ENCODE data around the gene CHST8. TPM values are rescaled to one million over a fixed set of nuclear protein-coding genes. Genes with fewer than 3 reads are reported as not detected.

Gene CHST8
- total and polyA plus RNA-seq, 2 donors, result 0.23 to 0.47 TPM

DNA sequence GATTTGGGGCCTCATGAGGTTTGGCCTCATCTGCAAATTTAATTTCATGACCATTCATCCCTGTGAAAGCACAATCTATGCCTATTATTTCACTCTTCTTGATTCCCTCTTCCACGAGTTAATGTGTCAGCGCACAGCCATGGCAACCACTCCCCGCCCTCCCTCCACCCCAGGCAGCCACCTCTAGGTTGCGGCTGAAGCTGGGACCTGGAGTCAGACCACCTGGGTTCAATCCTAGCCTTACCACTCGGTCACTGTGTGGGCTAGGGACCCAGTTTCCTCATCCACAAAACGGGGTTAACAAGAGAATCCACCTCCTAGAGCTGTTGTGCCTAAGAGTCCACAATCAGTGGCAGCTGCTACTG lies 9.8 kb downstream of the CHST8 start:
- no peaks in the 10 kb centered on the region for H3K4me1 ChIP-seq (ENCODE audit: control insufficient read depth in 2 of 2, insufficient read depth in 2 of 2, low read length in 2 of 2)
- no peaks in the 10 kb centered on the region for H3K9me3 ChIP-seq (ENCODE audit: control insufficient read depth in 2 of 2, insufficient read depth in 1 of 2, low read length in 1 of 2)
- DNase-seq (ENCODE audit: low read depth in 6 of 9, low spot score in 9 of 9), result no peak
- no peak overlapping the region for H3K4me3 ChIP-seq (ENCODE audit: low read length in 2 of 2)
- no peak overlapping the region for H3K27ac ChIP-seq (ENCODE audit: low read depth in 1 of 2, low read length in 1 of 2)
- H3K36me3 ChIP-seq (ENCODE audit: control insufficient read depth in 2 of 2, insufficient read depth in 2 of 2, low read length in 1 of 2), result no peaks in the 10 kb centered on the region
- WGBS, result 67% methylated on average over 6 of the region's 6 CpGs
- no peaks in the 10 kb centered on the region for H3K27me3 ChIP-seq (ENCODE audit: control insufficient read depth in 2 of 2, insufficient read depth in 1 of 2, low read length in 1 of 2)

DNA sequence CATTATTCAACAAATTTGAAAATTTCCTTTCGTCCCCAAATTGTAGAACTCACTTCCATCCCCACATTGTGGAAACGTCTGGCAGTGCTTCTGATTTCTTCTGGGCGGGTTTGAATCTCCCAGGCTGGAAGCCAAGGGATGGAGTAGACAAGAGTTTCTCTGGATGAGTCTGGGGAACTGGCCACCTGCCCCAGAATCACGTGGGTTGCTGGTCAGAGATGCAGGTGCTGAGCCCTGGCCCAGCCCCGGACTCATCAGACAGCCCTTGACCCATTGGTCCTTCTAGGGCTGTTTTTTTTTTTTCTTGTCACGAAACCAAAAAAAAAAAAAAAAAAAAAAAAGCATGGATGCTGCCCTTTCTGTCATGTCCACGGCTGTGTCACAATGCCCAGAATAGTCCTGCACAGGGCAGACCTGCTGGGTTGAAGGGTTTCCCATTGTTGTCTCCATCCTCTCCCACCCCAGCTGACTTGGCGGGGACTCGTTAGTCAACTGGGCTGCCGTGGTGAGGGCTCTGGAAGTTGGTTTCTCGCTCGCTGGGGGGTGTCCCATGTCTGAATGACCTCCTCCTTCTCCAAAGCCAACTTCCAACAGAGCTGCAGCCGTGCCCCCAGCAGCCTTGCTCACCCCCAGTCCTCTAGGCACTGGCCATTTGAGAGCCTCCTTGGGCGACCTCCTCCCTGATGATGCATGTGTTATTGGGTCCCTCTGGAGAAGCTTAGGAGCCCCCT lies 12.8 kb downstream of the CHST8 start:
- no peak for DNase-seq (ENCODE audit: low read depth in 6 of 9, low spot score in 9 of 9)
- no peaks in the 10 kb centered on the region for H3K27me3 ChIP-seq (ENCODE audit: control insufficient read depth in 2 of 2, insufficient read depth in 1 of 2, low read length in 1 of 2)

DNA sequence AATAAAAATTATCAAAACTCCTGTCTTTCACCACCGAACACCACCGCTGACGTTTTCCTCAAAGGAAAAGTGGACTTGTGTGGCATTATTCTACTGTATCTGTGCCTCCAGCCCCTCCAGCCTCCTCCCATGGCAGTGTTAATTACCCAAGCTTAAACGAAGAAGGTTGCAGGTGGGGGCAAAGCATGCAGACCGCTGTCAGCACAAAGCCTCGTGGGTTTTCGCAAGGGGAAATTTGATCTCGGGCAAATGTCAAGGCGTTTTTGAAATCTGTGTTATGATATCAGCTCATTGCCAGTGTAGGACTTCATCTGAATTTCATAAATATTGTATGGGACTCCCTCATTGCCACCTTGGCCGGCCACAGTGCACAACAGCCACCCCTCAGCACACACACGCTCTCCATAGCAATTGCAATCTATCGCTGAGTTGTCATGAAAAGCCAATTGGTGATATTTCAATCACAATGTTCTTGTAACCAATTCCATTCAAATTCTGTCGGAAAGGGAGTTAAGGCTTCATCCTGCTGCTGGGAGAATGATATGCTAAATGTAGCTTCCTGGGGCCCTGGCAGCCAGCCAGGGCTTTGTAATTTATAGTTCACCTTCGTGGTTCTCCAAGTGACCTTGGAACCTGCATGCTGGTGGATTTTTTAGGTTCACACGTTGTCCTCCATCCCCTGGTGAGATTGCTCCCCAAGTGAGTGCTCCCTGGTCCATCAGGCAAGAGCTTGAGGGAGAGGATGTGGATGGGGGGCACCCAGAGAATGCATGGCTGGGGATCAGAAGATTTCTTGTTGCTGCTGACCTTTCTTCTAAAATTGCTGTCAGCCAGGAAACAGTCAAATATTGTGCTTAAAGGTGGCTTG lies 16.6 kb downstream of the CHST8 start:
- no peak overlapping the region for H3K27ac ChIP-seq (ENCODE audit: low read depth in 1 of 2, low read length in 1 of 2)
- no peak for DNase-seq (ENCODE audit: low read depth in 6 of 9, low spot score in 9 of 9)
- no peaks in the 10 kb centered on the region for H3K4me1 ChIP-seq (ENCODE audit: control insufficient read depth in 2 of 2, insufficient read depth in 2 of 2, low read length in 2 of 2)
- H3K4me3 ChIP-seq (ENCODE audit: low read length in 2 of 2), result no peak overlapping the region
- WGBS, result 23% methylated on average over 15 of the region's 15 CpGs
- H3K9me3 ChIP-seq (ENCODE audit: control insufficient read depth in 2 of 2, insufficient read depth in 1 of 2, low read length in 1 of 2), result peaks cover 0 to 1% of the 10 kb centered on the region in 2 donors
- no peaks in the 10 kb centered on the region for H3K36me3 ChIP-seq (ENCODE audit: control insufficient read depth in 2 of 2, insufficient read depth in 2 of 2, low read length in 1 of 2)
- H3K27me3 ChIP-seq (ENCODE audit: control insufficient read depth in 2 of 2, insufficient read depth in 1 of 2, low read length in 1 of 2), result no peaks in the 10 kb centered on the region

More for the DNA sequence above, 12.8 kb downstream of the CHST8 start:
- Histone ChIP-seq H3K27ac (ENCODE audit: low read depth in 1 of 2, low read length in 1 of 2) (no peak overlapping the region), H3K4me1 (ENCODE audit: control insufficient read depth in 2 of 2, insufficient read depth in 2 of 2, low read length in 2 of 2) (no peaks in the 10 kb centered on the region), H3K36me3 (ENCODE audit: control insufficient read depth in 2 of 2, insufficient read depth in 2 of 2, low read length in 1 of 2) (no peaks in the 10 kb centered on the region), H3K9me3 (ENCODE audit: control insufficient read depth in 2 of 2, insufficient read depth in 1 of 2, low read length in 1 of 2) (no peaks in the 10 kb centered on the region), H3K4me3 (ENCODE audit: low read length in 2 of 2) (no peak overlapping the region)
- 78% methylated on average over 14 of the region's 14 CpGs for WGBS

DNA sequence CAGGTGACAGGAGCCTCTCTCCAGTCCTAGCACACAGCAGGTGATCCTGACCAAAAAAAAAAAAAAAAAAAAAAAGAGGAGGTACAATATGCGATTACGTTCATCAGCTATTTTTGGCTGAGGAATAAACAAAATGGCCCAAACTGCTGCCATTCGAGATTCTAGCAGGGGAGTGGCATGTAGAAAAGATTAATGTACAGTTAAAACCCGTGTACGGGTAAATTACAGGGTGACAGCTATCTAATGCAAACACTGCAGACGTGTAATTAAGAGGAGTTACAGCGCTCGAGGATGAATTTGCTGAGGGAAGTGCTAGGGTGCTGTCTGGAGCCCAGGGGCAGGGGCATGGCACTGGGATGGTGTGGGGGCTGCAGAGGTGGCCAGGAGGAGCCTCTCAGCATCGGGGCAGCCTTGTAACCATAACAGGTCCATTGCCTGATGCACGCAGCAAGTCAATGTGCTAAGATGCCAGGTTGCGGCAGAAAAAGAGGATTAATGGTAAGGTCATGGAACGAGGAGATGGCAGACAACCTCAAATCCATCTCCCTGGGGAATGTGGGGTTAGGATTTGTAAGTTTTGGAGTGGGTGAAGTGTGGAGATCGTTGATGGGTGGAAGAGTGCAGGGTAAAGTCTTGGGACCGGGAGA lies 17.4 kb downstream of the CHST8 start:
- no peaks in the 10 kb centered on the region for H3K36me3 ChIP-seq (ENCODE audit: control insufficient read depth in 2 of 2, insufficient read depth in 2 of 2, low read length in 1 of 2)
- no peaks in the 10 kb centered on the region for H3K4me1 ChIP-seq (ENCODE audit: control insufficient read depth in 2 of 2, insufficient read depth in 2 of 2, low read length in 2 of 2)
- 62% methylated on average over 14 of the region's 14 CpGs for WGBS
- no peak overlapping the region for H3K27ac ChIP-seq (ENCODE audit: low read depth in 1 of 2, low read length in 1 of 2)
- H3K4me3 ChIP-seq (ENCODE audit: low read length in 2 of 2), result no peak overlapping the region
- H3K27me3 ChIP-seq (ENCODE audit: control insufficient read depth in 2 of 2, insufficient read depth in 1 of 2, low read length in 1 of 2), result no peaks in the 10 kb centered on the region
- peaks cover 0 to 1% of the 10 kb centered on the region in 2 donors for H3K9me3 ChIP-seq (ENCODE audit: control insufficient read depth in 2 of 2, insufficient read depth in 1 of 2, low read length in 1 of 2)
- DNase-seq (ENCODE audit: low read depth in 6 of 9, low spot score in 9 of 9), result no peak

DNA sequence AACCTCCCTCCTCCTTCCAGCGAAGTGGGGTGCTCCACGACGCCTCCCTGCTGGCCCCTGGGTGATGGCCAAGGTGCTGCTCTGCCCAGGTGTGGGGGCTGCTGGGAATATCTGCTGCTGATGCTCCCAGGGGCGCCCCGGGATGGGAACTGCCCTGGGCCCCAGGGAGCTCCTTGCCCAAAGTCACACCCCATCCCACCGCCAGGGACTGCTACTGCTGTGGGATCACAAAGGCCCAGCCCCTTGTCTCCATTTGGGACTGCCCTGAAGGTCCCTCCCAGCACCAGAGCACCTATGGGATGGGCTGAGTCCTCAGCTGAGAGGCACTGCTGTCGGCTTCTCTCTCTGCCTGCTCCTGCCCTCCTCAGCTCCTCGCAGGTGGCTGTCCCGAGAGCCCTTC lies 19.0 kb downstream of the CHST8 start:
- WGBS, result 80% methylated on average over 9 of the region's 9 CpGs
- H3K27me3 ChIP-seq (ENCODE audit: control insufficient read depth in 2 of 2, insufficient read depth in 1 of 2, low read length in 1 of 2), result no peaks in the 10 kb centered on the region
- no peak overlapping the region for H3K4me3 ChIP-seq (ENCODE audit: low read length in 2 of 2)
- H3K36me3 ChIP-seq (ENCODE audit: control insufficient read depth in 2 of 2, insufficient read depth in 2 of 2, low read length in 1 of 2), result no peaks in the 10 kb centered on the region
- no peaks in the 10 kb centered on the region for H3K4me1 ChIP-seq (ENCODE audit: control insufficient read depth in 2 of 2, insufficient read depth in 2 of 2, low read length in 2 of 2)
- no peak overlapping the region for H3K27ac ChIP-seq (ENCODE audit: low read depth in 1 of 2, low read length in 1 of 2)
- peaks cover 0 to 1% of the 10 kb centered on the region in 2 donors for H3K9me3 ChIP-seq (ENCODE audit: control insufficient read depth in 2 of 2, insufficient read depth in 1 of 2, low read length in 1 of 2)
- DNase-seq (ENCODE audit: low read depth in 6 of 9, low spot score in 9 of 9), result no peak

DNA sequence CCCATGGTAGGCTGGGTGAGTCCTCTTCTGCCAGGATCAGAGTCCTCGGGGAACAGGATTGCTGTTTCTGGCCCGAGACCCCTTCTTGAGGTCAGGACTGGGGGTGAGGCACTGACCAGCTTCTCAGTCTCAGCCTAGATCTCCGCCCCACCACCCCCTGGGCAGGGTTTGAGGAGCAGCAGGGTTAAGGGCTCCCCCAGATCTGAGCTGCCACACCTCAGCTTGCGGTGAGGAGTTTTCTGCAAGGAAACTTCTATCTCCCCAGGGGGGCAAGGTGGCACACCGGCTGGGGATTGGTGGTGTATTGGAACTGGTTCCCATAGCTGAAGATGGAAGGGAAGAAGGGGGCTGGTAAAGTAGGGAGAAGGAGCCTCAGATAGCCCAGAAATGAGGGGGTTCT lies 19.5 kb downstream of the CHST8 start:
- peaks cover 0 to 1% of the 10 kb centered on the region in 2 donors for H3K9me3 ChIP-seq (ENCODE audit: control insufficient read depth in 2 of 2, insufficient read depth in 1 of 2, low read length in 1 of 2)
- no peak for DNase-seq (ENCODE audit: low read depth in 6 of 9, low spot score in 9 of 9)
- no peaks in the 10 kb centered on the region for H3K4me1 ChIP-seq (ENCODE audit: control insufficient read depth in 2 of 2, insufficient read depth in 2 of 2, low read length in 2 of 2)
- WGBS, result 89% methylated on average over 5 of the region's 5 CpGs
- H3K27me3 ChIP-seq (ENCODE audit: control insufficient read depth in 2 of 2, insufficient read depth in 1 of 2, low read length in 1 of 2), result no peaks in the 10 kb centered on the region
- no peak overlapping the region for H3K4me3 ChIP-seq (ENCODE audit: low read length in 2 of 2)
- H3K27ac ChIP-seq (ENCODE audit: low read depth in 1 of 2, low read length in 1 of 2), result no peak overlapping the region
- no peaks in the 10 kb centered on the region for H3K36me3 ChIP-seq (ENCODE audit: control insufficient read depth in 2 of 2, insufficient read depth in 2 of 2, low read length in 1 of 2)

DNA sequence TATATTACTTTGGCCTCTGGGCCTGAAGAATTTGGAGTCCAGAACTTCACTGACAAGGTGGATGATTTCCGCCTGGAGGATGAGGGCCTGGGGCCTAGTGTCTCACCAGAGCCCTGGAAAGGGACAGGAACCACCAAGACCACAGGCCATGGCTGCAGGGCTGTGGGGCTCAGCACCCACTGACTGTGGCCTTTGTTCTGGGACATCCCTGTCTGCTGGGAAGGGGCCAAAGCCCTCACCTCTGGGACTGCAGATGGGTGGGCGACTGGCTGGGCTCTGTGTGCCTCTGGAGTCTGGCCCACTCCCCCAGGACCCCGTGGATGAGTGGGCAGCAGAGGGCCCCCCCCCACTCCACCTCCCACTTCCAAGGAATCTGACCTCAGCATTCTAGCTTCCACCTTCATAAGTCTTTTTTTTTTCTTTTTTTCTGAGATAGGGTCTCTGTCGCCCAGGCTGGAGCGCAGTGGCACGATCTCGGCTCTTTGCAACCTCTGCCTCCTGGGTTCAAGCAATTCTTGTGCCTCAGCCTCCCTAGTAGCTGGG lies 20.3 kb downstream of the CHST8 start:
- no peak for DNase-seq (ENCODE audit: low read depth in 6 of 9, low spot score in 9 of 9)
- Histone ChIP-seq H3K27me3 (ENCODE audit: control insufficient read depth in 2 of 2, insufficient read depth in 1 of 2, low read length in 1 of 2) (no peaks in the 10 kb centered on the region), H3K4me3 (ENCODE audit: low read length in 2 of 2) (no peak overlapping the region), H3K36me3 (ENCODE audit: control insufficient read depth in 2 of 2, insufficient read depth in 2 of 2, low read length in 1 of 2) (no peaks in the 10 kb centered on the region), H3K27ac (ENCODE audit: low read depth in 1 of 2, low read length in 1 of 2) (no peak overlapping the region), H3K9me3 (ENCODE audit: control insufficient read depth in 2 of 2, insufficient read depth in 1 of 2, low read length in 1 of 2) (peaks cover 0 to 1% of the 10 kb centered on the region in 2 donors), H3K4me1 (ENCODE audit: control insufficient read depth in 2 of 2, insufficient read depth in 2 of 2, low read length in 2 of 2) (no peaks in the 10 kb centered on the region)
- WGBS, result 93% methylated on average over 7 of the region's 7 CpGs

DNA sequence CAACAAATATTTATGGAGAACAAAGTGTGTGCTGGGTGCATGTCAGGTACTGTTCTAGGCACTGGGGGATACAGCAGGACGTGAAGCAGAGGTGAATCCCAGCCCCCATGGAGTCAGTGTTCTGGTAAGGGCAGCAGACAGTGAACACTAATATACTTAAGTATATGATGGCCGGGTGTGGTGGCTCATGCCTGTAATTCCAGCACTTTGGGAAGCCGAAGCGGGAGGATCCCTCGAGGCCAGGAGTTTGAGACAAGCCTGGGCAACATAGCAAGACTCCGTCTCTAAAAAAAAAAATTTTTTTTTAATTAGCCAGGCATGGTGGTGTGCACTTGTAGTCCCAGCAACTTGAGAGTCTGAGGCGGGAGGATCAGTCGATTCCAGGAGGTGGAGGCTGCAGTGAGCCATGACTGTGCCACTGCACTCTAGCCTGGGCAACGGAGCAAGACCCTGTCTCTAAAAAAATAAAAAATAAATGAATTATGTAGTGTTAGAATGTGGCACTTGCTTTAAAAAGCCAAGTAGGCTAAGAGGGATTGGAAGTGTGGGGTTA lies 22.6 kb downstream of the CHST8 start:
- WGBS, result 93% methylated on average over 9 of the region's 9 CpGs
- Histone ChIP-seq H3K4me3 (ENCODE audit: low read length in 2 of 2) (no peak overlapping the region), H3K4me1 (ENCODE audit: control insufficient read depth in 2 of 2, insufficient read depth in 2 of 2, low read length in 2 of 2) (no peaks in the 10 kb centered on the region), H3K27me3 (ENCODE audit: control insufficient read depth in 2 of 2, insufficient read depth in 1 of 2, low read length in 1 of 2) (no peaks in the 10 kb centered on the region), H3K36me3 (ENCODE audit: control insufficient read depth in 2 of 2, insufficient read depth in 2 of 2, low read length in 1 of 2) (no peaks in the 10 kb centered on the region), H3K9me3 (ENCODE audit: control insufficient read depth in 2 of 2, insufficient read depth in 1 of 2, low read length in 1 of 2) (peaks cover 0 to 1% of the 10 kb centered on the region in 2 donors), H3K27ac (ENCODE audit: low read depth in 1 of 2, low read length in 1 of 2) (no peak overlapping the region)
- no peak for DNase-seq (ENCODE audit: low read depth in 6 of 9, low spot score in 9 of 9)
